Skin of body (tissue), 2 donors: ENCODE data around the gene CCL26. TPM values are rescaled to one million over a fixed set of nuclear protein-coding genes. Genes with fewer than 3 reads are reported as not detected.
A peak's percentile ranks its signal among the peaks of the same experiment; 100 is the strongest.
"Not testable (repeated sequence)": the region's sequence is repeated elsewhere in the genome, so short reads cannot be mapped to it uniquely, and the experiment has no call there.

Experiments
- DNase-seq: peaks from one replicate; lab custom pipeline; 2025; lab: John Stamatoyannopoulos, UW
- total RNA-seq: library from RNA; depleted of rRNA; stranded (reverse); fragments of >200 nt; gene quantifications from one replicate; pipeline ENCODE4 v1.2.3, GENCODE V29; 2014

Gene CCL26
- total RNA-seq, 1 donor from 2014 or later = 0.69 TPM

DNA sequence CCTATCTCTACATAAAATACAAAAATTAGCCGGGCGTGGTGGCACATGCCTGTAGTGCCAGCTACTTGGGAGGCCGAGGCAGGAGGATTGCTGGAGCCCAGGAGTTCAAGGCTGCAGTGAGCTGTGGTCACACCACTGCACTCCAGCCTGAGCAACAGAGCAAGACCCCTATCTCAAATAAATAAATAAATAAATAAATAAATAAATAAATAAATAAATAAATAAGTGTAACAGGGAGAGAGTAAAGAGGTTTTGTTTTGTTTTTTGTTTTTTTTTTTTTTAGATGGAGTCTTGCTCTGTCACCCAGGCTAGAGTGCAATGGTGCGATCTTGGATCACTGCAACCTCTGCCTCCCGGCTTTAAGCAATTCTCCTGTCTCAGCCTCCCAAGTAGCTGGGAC, 20.6 kb upstream of the CCL26 start:
- not testable (repeated sequence) for DNase-seq

DNA sequence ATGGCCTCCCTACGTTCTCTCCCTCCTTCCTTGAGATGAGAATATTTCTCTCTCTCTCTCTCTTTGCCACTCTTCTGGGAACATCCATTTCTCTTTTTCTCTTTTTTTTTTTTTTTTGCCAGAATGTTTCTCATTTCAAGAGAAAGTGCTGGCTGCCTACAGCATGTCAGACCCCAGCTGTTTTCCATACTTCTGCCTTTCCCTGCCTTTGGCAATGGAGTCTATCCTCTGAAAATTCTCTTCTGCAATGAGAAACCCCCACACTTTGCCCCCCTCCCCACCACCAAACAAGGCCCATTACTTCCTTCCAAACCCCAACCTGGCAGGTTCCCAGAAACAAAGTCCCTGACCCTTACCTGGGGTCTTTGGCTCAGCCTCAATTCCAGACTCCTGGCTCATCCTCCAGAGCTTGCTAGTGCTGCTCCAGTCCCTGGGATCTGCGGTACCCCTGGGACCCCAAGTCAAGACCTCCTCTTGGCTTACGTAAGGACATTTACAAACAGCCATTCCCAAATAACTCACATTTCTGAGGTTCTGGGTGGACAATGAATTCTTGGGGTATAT, 17.4 kb upstream of the CCL26 start:
- peak; percentile 73 for DNase-seq

DNA sequence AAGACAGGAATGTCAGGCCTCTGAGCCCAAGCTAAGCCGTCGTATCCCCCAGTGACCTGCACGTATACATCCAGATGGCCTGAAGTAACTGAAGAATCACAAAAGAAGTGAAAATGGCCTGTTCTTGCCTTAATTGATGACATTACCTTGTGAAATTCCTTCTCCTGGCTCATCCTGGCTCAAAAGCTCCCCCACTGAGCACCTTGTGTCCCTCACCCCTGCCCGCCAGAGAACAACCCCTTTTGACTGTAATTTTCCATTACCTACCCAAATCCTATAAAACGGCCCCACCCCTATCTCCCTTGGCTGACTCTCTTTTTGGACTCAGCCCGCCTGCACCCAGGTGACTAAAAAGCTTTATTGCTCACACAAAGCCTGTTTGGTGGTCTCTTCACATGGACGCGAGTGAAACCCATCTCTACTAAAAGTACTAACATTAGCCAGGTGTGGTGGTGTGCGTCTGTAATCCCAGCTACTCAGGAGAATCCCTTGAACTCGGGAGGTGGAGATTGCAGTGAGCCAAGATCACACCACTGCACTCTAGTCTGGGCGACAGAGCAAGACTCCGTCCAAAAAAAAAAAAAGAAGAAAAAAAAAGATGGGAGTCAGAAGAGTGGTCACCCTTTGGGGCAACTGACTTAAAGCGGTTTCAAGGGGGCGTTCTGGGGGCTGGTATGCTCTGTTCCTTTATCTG, 16.3 kb upstream of the CCL26 start:
- not testable (repeated sequence) for DNase-seq

DNA sequence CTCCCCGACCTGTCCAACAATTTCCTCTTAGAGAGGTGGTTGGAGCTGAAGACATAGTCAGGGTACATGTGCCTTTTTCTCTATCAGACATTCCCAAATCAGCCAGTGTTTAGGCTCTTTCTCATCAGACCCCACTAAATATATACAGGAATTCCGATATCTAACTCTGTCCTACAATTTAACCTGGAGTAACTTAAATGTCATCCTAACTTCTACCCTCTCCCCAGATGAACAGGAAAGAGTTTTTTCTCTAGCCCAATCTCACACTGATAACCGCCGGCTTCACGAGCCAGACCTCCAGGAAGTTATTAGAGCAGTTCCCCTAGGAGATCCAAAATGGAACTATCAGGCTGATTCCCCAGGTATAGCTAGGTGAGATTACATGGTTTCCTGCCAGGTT, 11.0 kb upstream of the CCL26 start:
- not testable (repeated sequence) for DNase-seq

DNA sequence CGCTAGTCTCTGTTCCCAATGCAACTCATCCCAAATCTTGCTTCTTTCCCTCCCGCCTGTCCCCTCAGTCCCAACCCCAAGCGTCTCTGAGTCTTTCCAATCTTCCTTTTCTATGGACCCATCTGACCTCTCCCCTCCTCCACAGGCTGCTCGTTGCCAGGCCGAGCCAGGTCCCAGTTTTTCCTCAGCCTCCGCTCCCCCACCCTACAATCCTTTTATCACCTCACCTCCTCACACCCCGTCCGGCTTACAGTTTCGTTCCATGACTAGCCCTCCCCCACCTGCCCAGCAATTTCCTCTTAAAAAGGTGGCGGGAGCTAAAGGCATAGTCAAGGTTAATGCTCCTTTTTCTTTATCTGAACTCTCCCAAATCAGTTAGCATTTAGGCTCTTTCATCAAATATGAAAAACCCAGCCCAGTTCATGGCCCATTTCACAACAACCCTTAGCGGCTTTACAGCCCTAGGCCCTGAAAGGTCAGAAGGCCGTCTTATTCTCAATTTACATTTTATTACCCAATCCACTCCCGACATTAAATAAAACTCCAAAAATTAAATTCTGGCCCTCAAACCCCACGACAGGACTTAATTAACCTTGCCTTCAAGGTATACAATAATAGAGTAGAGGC, 8.7 kb upstream of the CCL26 start:
- DNase-seq = not testable (repeated sequence)

DNA sequence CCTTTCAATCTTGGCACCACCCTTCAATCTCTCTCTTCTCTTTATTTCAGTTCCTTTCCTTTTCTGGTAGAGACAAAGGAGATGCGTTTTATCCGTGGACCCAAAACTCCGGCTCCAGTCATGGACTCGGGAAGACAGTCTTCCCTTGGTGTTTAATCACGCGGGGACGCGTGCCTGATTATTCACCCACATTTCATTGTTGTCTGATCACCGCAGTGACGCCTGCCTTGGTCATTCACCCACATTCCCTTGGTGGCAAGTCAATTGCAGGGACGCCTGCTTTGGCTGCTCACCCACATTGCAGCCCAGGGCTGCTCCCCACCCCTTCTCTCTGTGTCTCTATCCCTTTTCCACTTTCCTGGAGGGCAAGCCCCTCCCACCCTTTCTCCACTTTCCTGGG, 7.5 kb upstream of the CCL26 start:
- not testable (repeated sequence) for DNase-seq

DNA sequence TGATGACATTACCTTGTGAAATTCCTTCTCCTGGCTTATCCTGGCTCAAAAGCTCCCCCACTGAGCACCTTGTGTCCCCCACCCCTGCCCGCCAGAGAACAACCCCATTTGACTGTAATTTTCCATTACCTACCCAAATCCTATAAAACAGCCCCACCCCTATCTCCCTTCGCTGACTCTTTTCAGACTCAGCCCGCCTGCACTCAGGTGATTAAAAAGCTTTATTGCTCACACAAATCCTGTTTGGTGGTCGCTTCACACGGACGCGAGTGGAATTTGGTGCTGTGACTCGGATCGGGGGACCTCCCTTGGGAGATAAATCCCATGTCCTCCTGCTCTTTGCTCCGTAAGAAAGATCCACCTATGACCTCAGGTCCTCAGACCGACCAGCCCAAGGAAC, 7.0 kb upstream of the CCL26 start:
- DNase-seq = not testable (repeated sequence)

DNA sequence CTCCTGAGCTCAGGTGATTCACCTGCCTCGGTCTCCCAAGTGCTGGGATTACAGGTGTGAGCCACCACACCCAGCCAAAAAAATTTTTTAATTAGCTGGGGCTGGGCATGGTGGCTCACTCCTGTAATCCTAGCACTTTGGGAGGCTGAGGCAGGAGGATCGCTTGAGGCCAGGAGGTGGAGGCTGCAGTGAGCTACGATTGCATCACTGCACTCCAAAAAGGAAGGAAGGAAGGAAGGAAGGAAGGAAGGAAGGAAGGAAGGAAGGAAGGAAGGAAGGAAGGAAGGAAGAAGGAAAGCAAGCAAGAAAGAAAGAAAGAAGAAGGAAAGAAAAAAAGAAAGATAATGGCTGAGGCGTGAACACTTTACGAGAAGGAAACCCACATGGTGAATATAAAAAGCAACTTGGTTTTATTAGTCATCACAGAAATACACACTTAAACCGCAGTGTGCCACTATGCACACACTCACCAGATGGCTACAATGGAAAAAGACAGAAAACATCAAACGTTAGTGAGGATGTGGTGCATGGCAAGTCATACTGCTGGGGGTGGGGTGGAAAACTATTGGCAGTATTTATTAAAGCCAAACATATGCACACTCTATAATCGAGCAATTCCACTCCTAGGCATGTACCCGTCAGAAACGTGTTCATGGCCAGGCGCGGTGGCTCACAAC, 4.4 kb upstream of the CCL26 start:
- DNase-seq = peak; percentile 57

DNA sequence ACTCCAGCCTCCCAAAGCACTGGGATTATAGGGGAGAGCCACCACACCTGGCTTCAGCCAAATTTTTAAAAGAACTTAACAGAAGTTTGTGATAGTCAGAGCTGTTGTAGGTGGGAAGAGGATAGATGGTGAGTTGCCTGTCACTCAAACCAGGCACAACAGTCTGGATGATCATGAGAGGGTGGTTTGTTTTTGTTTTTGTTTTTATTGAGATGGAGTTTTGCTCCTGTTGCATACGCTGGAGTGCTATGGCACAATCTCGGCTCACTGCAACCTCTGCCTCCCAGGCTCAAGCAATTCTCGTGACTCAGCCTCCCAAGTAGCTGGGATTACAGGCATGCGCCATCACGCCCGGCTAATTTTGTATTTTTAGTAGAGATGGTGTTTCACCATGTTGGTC, 1.9 kb upstream of the CCL26 start:
- DNase-seq = not testable (repeated sequence)

DNA sequence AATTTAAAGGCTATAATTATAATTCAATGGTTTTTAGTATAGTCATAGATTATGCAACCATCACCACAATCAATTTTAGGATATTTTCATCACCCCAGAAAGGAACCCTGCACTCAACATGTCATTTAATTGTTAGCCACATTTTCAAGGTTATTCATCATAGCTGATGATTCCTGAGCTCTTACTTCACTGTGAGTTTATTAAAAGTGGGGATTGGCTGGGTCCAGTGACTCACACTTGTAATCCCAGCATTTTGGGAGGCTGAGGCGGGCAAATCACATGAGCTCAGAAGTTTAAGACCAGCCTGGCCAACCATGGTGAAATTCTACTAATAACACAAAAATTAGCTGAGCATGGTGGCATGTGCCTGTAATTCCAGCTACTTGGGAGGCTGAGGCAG, 787 bp downstream of the CCL26 start:
- DNase-seq = no peak

DNA sequence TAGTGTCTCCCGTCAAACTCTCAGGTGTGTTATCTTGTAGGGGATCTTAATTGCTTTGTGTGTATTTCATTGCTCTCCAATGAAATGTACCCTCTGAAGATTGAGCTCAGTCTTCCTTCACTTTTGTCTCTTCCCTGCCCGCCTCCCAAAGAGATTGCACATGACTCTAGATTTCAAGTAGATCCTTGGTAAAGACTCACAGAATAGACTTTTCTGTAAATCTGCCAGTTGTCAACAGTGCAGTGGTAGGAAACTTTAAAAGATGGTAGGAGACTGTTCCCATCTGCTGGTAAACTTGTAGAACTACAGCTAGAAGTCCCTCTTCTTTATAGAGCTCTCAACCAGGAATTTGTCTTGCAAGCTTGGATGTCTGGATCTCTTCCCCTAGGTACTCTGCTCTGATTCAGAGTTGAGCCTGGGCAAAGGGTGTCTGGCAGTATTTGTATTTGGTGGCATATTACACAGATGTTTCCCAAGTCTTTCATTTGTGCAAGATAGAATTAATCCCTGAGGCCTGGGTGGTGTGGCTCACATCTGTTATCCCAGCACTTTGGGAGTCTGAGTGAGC, 9.6 kb downstream of the CCL26 start:
- DNase-seq = peak; percentile 76

DNA sequence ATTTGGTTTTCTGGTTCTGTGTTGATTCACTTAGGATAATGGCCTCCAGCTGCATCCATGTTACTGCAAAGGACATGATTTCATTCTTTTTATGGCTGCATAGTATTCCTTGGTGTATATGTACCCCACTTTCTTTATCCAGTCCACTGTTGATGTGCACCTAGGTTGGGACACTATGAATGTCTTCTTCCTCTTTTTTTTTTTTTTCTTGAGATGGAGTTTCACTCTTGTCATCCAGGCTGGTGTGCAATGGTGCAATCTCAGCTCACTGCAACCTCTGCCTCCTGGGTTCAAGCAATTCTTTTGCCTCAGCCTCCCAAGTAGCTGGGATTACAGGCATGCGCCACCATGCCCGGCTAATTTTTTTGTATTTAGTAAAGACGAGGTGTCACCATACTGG, 10.2 kb downstream of the CCL26 start:
- DNase-seq = not testable (repeated sequence)

DNA sequence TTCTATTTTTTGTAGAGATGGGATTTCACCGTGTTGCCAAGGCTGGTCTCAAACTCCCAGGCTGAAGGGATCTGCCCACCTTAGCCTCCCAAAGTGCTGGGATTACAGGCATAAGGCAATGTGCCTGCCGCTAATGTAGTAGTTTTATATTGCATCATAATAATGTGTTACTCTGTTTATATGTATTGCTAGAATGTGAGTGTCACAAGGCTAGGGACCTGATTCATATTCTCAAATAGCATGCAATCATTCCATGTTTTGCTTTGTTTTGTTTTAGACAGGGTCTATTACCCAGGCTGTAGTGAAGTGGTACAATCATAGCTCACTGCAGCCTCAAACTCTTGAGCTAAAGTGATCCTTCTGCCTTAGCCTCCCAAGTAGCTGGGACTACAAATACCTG, 13.5 kb downstream of the CCL26 start:
- no peak for DNase-seq

DNA sequence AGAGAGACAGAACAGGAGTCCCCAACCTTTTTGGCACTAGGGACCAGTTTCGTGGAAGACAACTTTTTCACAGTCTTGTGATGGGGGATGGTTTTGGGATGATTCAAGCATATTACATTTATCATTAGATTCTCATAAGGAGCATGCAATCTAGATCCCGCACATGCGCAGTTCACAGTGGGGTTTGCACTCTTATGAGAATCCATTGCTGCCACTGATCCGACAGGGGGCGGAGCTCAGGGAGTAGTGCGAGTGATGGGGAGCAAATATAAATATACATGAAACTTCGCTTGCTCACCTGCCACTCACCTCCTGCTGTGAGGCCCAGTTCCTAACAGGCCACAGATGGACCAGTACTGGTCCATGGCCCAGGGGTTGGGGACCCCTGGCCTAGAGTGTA, 14.2 kb downstream of the CCL26 start:
- DNase-seq = no peak

DNA sequence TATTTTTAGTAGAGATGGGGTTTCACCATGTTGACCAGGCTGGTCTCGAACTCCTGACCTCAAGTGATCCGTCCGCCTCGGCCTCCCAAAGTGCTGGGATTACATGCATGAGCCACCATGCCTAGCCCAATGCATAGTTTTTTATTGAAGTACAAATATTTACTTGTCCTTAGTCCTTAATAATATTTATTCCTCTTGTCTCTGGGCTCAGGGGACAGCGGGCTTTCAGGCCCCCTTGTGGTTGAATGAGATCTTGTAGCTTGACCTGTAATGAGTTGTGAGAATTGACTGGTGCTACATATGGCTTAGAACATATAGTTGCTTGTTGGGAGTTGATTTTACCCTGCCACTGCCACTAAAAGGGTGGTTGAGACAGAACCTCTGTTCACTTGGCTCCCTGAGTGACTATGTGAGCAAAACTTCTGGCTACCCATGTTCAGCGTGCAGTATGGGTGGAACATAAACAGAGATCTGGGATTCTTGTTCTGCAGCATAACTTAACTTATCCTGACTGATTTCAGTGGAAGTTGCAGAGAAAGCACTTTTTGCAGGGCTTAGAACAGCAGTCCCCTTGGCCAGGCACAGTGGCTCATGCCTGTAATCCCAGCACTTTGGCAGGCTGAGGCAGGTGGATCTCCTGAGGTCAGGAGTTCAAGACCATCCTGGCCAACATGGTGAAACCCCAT, 14.9 kb downstream of the CCL26 start:
- DNase-seq = no peak

DNA sequence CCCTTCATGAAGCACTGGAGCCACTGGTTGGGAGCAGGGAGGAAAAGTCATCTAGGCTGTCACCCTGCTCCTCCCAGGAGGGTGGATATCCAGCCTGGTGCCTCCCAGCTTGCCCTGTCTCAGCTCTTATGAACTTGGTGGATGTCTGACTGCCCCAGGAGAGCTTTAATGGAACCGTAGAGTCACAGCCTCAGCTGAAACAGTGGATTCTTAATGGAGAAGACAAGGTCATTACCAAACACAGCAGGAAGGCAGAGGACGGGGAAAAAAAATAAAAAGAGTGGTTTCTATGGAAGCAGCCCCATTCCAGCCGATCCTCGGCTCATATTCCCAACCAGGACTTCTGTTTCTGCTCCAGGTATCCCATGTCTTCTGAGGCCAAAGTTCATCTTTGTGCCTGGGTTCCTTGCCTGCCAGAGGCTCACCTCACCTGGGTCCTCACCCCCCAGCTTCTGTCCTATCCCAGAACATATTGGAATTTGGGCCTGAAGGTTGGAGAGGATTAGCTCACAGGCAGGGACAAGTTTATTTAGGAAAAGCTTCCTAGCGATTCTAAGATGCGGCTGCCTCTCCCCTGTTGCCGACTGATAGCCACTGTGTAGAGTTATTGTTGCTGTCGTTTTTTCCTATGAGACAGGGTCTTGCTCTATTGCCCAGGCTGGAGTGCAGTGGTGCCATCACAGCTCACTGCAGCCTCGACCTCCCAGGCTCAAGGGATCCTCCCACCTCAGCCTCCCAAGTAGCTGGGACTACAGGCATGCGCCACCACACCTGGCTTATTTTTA, 15.6 kb downstream of the CCL26 start:
- DNase-seq = no peak

DNA sequence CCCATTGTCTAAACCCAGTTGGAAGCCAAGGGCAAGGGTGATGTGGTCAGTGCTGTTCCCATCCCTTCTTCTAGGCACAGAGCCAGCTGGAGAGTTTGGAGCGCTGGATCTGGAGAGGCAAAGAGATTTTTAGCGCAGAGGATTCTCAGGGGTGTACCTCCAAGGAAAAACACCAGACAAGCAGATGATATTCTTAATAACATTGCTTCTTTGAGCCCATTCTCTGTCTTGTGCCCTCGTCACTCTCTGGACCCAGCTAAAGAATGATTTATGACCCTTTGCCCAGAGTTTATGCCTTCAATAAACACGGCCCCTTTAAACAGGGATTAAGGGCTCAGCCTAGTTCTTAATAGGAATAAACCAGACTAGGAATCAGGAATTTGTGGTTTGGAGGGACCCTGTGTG, 28.6 kb downstream of the CCL26 start:
- no peak for DNase-seq

DNA sequence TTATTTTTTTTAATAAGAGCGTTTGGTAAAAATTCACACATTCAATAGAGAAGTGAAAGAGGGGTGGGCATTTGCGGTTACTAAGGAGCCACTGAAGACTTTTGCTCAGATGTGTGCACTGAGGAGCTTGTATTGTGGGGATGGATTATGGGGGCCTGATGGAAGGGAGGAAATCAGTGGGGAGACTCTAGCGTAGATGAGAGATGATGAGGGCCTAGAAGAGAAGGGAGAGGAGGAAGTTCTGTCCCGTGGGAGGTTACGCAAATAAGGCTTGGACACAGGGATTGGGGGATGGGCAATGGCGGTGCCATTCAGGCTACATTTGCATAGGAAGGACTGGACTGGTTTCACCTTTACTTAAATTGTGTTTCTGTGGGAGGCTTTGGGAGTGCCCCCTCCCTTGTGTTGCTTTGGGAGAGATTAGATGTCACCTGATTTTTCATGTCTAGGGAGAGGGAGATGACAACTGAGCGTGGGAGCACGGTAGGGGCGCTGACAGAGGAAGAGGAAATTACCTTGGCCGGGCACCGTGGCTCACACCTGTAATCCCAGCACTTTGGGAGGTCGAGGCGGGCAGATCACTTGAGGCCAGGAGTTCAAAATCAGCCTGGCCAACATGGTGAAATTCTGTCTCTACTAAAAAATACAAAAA, 31.0 kb downstream of the CCL26 start:
- DNase-seq = no peak

DNA sequence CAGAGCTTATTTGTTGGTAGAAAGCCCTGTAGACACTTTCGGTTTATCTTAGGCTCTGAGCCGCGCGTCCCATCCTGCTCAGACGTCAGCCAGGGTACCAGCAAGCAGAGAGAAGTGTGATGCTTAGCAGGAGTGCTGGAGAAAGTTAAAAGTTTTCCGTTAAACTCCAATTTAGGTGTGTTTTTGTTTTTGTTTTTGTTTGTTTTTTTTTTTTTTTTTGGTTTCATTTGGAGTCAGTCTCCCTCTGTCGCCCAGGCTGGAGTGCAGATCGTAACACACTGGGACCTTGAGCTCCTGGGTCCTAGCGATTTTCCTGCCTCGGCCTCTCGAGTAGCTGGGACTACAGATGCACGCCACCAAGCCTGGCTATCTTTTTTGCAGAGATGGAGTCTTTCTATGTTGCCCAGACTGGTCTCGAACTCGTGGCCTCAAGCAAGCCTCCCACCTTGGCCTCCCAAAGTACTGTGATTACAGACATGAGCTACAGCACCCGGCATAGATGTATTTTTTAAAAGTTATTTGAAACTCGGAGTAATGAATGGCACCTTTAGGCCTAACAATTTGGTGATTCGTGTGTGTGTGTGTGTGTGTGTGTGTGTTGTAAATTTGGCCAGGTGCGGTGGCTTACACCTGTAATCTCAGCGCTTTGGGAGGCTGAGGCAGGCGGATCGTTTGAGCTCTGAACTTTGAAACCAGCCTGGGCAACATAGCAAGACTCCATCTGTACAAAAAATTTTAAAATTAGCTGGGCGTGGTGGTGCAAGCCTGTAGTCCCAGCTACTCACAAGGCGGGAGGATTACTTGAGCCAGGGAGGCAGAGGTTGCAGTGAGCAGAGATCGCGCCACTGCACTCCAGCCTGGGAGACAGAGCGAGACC, 32.0 kb downstream of the CCL26 start:
- DNase-seq = no peak
